SK-N-SH treated with all-trans-retinoic acid at 6 μM for 48 hours (cell line): Measurements from ENCODE around the gene MYO5B.

Experiments used
- ARNTL ChIP-seq: fragments of 450-650 bp; formaldehyde crosslinking; IDR thresholded peaks from 2 replicates; pipeline ENCODE4 v1.5.0; 2020; ENCODE audit warnings: low read depth, mild to moderate bottlenecking, moderate library complexity, borderline replicate concordance
- ESRRG ChIP-seq: fragments of 250-450 bp; sonication (Bioruptor Pico); IDR thresholded peaks from 2 replicates; pipeline ENCODE4 v1.6.1; 2021; ENCODE audit warnings: mild to moderate bottlenecking
- GLIS3 ChIP-seq: fragments of 250-450 bp; sonication (Bioruptor Pico); IDR thresholded peaks from 2 replicates; pipeline ENCODE4 v1.5.0; 2020; ENCODE audit warnings: mild to moderate bottlenecking, moderate library complexity
- TF ChIP-seq, protein P1 (sequence below): fragments of 250-450 bp; sonication (Bioruptor Pico); IDR thresholded peaks from 2 replicates; pipeline ENCODE4 v1.8.0; 2020; ENCODE audit warnings: mild to moderate bottlenecking, moderate library complexity, borderline replicate concordance

- TF ChIP-seq ARNTL, result no peak
- TF ChIP-seq, protein P1, sequence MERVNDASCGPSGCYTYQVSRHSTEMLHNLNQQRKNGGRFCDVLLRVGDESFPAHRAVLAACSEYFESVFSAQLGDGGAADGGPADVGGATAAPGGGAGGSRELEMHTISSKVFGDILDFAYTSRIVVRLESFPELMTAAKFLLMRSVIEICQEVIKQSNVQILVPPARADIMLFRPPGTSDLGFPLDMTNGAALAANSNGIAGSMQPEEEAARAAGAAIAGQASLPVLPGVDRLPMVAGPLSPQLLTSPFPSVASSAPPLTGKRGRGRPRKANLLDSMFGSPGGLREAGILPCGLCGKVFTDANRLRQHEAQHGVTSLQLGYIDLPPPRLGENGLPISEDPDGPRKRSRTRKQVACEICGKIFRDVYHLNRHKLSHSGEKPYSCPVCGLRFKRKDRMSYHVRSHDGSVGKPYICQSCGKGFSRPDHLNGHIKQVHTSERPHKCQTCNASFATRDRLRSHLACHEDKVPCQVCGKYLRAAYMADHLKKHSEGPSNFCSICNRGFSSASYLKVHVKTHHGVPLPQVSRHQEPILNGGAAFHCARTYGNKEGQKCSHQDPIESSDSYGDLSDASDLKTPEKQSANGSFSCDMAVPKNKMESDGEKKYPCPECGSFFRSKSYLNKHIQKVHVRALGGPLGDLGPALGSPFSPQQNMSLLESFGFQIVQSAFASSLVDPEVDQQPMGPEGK, result no peak
- no peak for TF ChIP-seq ESRRG (CRISPR knock-in tag)
- no peak for TF ChIP-seq GLIS3 (CRISPR knock-in tag)
Measured at GRCh38 chr18:50074404-50074803, 120.5 kb downstream of the MYO5B start.
